ENCODE measurements around the gene TXNRD1. TPM values are rescaled to one million over a fixed set of nuclear protein-coding genes. Genes with fewer than 3 reads are reported as not detected.

The TXNRD1 gene
- total and polyA plus RNA-seq, 2 of the 8 experiments (the other 6 are each of a cell fraction or from before 2014, with no cell fraction given), result 56.8 to 127 TPM

DNA sequence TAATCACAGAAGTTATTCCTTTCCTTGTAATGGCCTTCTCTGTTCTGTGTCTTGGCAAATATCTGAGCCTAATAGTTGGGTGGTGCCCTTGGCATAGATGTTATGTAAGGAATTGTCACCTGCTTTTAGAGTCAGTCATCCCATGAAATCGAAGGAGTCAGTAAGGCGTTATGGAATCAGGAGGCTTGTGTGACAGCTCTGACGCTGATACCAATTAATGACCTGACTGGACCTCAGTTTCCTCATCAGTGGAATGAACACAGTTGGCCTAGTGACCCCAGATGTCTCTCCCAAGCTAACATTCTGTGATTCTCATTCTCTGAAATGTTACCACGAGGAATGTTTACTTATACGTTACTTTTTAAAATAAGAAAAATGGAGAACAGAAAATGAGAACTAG, 32.1 kb downstream of the TXNRD1 start:
- Histone ChIP-seq H3K23me2 (ENCODE audit: low read depth, low read length) (no peaks in the 10 kb centered on the region), H3K56ac (replicated peaks; ENCODE audit: insufficient read length, low read depth, low read length) (no peak overlapping the region), H2BK12ac (ENCODE audit: low read depth, low read length) (no peak overlapping the region), H2BK120ac (replicated peaks; ENCODE audit: low read depth, low read length) (no peak overlapping the region), H4K8ac (ENCODE audit: extremely low read depth, insufficient read depth, low read length) (no peak overlapping the region), H2AK5ac (ENCODE audit: low read depth, low read length) (no peak overlapping the region), H3K27me3 (replicated peaks in 1 of 4; ENCODE audit: control insufficient read depth in 3 of 4, extremely low read depth in 1 of 4, insufficient read depth in 3 of 4, low read length in 3 of 4) (no peaks in the 10 kb centered on the region), H3K18ac (ENCODE audit: extremely low read depth, low read length) (no peak overlapping the region), H3K14ac (ENCODE audit: insufficient read length) (no peak overlapping the region), H3K23ac (ENCODE audit: insufficient read length) (no peak overlapping the region), H2AFZ (ENCODE audit: low read length) (no peak overlapping the region), H3K27ac (ENCODE audit: low read depth, low read length) (no peak overlapping the region), H3K4me3 (ENCODE audit: extremely low read depth in 1 of 4, insufficient read depth in 2 of 4, low read depth in 3 of 4, low read length in 4 of 4) (no peak overlapping the region), H3K79me2 (ENCODE audit: control insufficient read depth in 1 of 2, insufficient read depth in 2 of 2, low read length in 2 of 2) (no peaks in the 10 kb centered on the region), H3K36me3 (ENCODE audit: control insufficient read depth in 2 of 4, insufficient read depth in 4 of 4, low read length in 3 of 4) (no peaks in the 10 kb centered on the region), H3K4ac (replicated peaks; ENCODE audit: insufficient read length, low read depth, low read length) (no peak overlapping the region), H3K4me2 (ENCODE audit: insufficient read depth in 1 of 2, low read depth in 2 of 2, low read length in 2 of 2) (no peak overlapping the region), H2BK15ac (ENCODE audit: low read length) (no peak overlapping the region), H4K20me1 (replicated peaks in 1 of 2; ENCODE audit: control insufficient read depth in 1 of 2, insufficient read depth in 2 of 2, low read length in 2 of 2) (no peaks in the 10 kb centered on the region), H3K9ac (replicated peaks in 1 of 4; ENCODE audit: extremely low read depth in 1 of 4, low read depth in 3 of 4, low read length in 3 of 4) (no peak overlapping the region), H2BK5ac (ENCODE audit: low read depth, low read length) (no peak overlapping the region), H3K79me1 (ENCODE audit: low read depth, low read length) (no peaks in the 10 kb centered on the region), H3K4me1 (replicated peaks in 1 of 4; ENCODE audit: control insufficient read depth in 3 of 4, insufficient read depth in 4 of 4, low read length in 3 of 4) (no peaks in the 10 kb centered on the region), H4K5ac (ENCODE audit: insufficient read length, low read depth, low read length) (no peak overlapping the region), H2BK20ac (ENCODE audit: low read length) (no peak overlapping the region), H3K9me3 (ENCODE audit: insufficient read depth in 2 of 2, low read depth in 1 of 2, low read length in 1 of 2) (no peaks in the 10 kb centered on the region), H4K91ac (replicated peaks; ENCODE audit: insufficient read length, low read length) (no peak overlapping the region)
- ChIA-PET CTCF (ENCODE audit: partially characterized antibody) (no interaction called here), POLR2A (ENCODE audit: partially characterized antibody) (no interaction called here)
- TF ChIP-seq SIRT6 (IDR thresholded peaks at IDR 0.05; ENCODE audit: low read length), result no peak
- 93% methylated on average over 5 of the region's 5 CpGs; no CpG with 5 or more reads in 1 of the 2 experiments for WGBS, 2 experiments (ENCODE audit: extremely low coverage in 1 of 2, insufficient coverage in 1 of 2, insufficient read length in 1 of 2, insufficient replicate concordance in 2 of 2, low coverage in 1 of 2, low lambda C conversion rate in 2 of 2, missing lambda C conversion rate in 1 of 2)
- DNase-seq (ENCODE audit: low read depth in 1 of 2, low spot score in 2 of 2) (no peak), FAIRE-seq (no peak)

Data from H1 (cell line).